ENCODE data around the gene GLYATL1B.
"Not testable (repeated sequence)": the region's sequence is repeated elsewhere in the genome, so short reads cannot be mapped to it uniquely, and the experiment has no call there.

GRCh38 chr11:59107721-59108120 lies 21.6 kb downstream of the GLYATL1B start:
- TF ChIP-seq EP300, CTCF, POLR2A, POLR2AphosphoS5 (IDR thresholded peaks at IDR 0.05): not testable (repeated sequence)
